NCI-H2107 treated with DMSO at 0.1 percent for 48 hours (cell line): Measurements from ENCODE around the gene EIF5A.

ENCODE experiments used
- DNase-seq: peaks from one replicate; lab custom pipeline; 2025; ENCODE audit not compliant: unreplicated experiment; lab: John Stamatoyannopoulos, UW

EIF5A gene

GRCh38 chr17:7284911-7285310, 22.5 kb upstream of the EIF5A start:
- no peak for DNase-seq

GRCh38 chr17:7285679-7286078, 21.7 kb upstream of the EIF5A start:
- DNase-seq: no peak

GRCh38 chr17:7289256-7290032, 18.0 kb upstream of the EIF5A start:
- DNase-seq: no peak

- no peak for DNase-seq
These were observed 17.3 kb upstream of the EIF5A start for GRCh38 chr17:7290166-7290565.

GRCh38 chr17:7290685-7291084, 16.7 kb upstream of the EIF5A start:
- DNase-seq: no peak

- DNase-seq: no peak
These were observed 15.2 kb upstream of the EIF5A start for GRCh38 chr17:7292194-7292593.

- DNase-seq: no peak
These were observed 14.7 kb upstream of the EIF5A start for GRCh38 chr17:7292729-7293128.

- DNase-seq: no peak
These were observed 14.3 kb upstream of the EIF5A start for GRCh38 chr17:7293159-7293558.

- no peak for DNase-seq
These were observed 13.4 kb upstream of the EIF5A start for GRCh38 chr17:7293816-7294613.

- DNase-seq: no peak
These were observed 12.7 kb upstream of the EIF5A start, which contains the start of gene YBX2 for GRCh38 chr17:7294614-7295153. YBX2 (minus strand) TSS chr17:7294639; CDS start chr17:7294500, 139 bp downstream.

- DNase-seq: no peak
These were observed 11.9 kb upstream of the EIF5A start for GRCh38 chr17:7295230-7296180.

- DNase-seq: no peak
These were observed 11.1 kb upstream of the EIF5A start for GRCh38 chr17:7296189-7296861.

- DNase-seq: no peak
These were observed 3.2 kb upstream of the EIF5A start for GRCh38 chr17:7304179-7304578.

GRCh38 chr17:7307686-7308624, 527 bp downstream of the EIF5A start:
- DNase-seq: no peak

GRCh38 chr17:7308625-7309433, 1.4 kb downstream of the EIF5A start:
- peak; percentile 31 for DNase-seq

- no peak for DNase-seq
These were observed 2.2 kb downstream of the EIF5A start for GRCh38 chr17:7309628-7310027.

GRCh38 chr17:7311110-7311705, 3.8 kb downstream of the EIF5A start:
- DNase-seq: no peak
